Liver (tissue), 3 donors: ENCODE results near the gene ERC2.

ENCODE experiments used
- CTCF ChIP-seq: fragments of 150-350 bp; IDR thresholded peaks from 2 replicates; pipeline ENCODE4 v1.5.1; 2017; ENCODE audit warnings: improper control_type of control experiment, low read depth, low read length; ENCODE audit not compliant: missing input control
- GABPA ChIP-seq, 2 donors: IDR thresholded peaks in 1 of 2; conservative IDR thresholded peaks in 1 of 2; 2 replicates each; pipeline ENCODE4 v1.6.1; 2016; ENCODE audit warnings: antibody characterized with exemption in 2 of 2, mild to moderate bottlenecking in 1 of 2, moderate library complexity in 1 of 2
- REST ChIP-seq: IDR thresholded peaks from 2 replicates; pipeline ENCODE4 v1.6.1; 2016; ENCODE audit warnings: antibody characterized with exemption, mild to moderate bottlenecking
- donor health status: healthy.
- donor health status: healthy.

- TF ChIP-seq GABPA (IDR thresholded peaks at IDR 0.05 in 1 of 2, conservative IDR thresholded peaks at IDR 0.05 in 1 of 2) (no peak), CTCF (no peak), REST (no peak)
Measured at GRCh38 chr3:55551644-55552043, 916.6 kb downstream of the ERC2 start.
